NCI-H2171 (cell line): ENCODE measurements around the gene CCDC201.

Source experiments
- DNase-seq: peaks from one replicate; lab custom pipeline; 2025; lab: John Stamatoyannopoulos, UW

CCDC201 gene, protein sequence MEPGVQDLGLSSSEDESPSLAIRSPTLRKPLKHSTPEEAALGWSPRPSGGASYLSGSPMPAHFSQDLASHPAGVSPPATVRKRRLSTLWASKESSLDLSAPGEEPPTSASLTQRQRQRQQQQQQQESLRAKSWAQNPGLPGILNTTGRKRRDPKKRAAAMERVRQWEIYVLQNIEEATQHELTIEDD

DNA sequence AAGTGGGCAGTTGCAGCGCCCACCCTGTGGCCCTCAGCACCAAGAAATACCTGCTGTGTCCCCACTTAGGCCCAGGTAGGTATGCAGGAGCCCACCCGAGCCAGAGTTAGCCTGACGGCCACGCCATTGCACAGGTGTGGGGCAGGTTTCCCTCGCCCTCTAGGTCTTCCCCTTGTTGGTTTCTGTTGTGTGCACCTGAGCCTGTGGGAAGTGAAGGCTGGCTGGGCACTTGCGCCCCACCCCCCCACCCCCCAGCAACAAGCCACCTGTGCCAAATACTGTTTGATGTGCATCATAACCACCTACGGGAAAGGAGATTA, at the start of gene CCDC201:
Gene CCDC201 (minus strand): TSS at position 48 of the 320 bp plus-strand sequence. CDS start 75 bp downstream, outside the sequence.
- no peak for DNase-seq

DNA sequence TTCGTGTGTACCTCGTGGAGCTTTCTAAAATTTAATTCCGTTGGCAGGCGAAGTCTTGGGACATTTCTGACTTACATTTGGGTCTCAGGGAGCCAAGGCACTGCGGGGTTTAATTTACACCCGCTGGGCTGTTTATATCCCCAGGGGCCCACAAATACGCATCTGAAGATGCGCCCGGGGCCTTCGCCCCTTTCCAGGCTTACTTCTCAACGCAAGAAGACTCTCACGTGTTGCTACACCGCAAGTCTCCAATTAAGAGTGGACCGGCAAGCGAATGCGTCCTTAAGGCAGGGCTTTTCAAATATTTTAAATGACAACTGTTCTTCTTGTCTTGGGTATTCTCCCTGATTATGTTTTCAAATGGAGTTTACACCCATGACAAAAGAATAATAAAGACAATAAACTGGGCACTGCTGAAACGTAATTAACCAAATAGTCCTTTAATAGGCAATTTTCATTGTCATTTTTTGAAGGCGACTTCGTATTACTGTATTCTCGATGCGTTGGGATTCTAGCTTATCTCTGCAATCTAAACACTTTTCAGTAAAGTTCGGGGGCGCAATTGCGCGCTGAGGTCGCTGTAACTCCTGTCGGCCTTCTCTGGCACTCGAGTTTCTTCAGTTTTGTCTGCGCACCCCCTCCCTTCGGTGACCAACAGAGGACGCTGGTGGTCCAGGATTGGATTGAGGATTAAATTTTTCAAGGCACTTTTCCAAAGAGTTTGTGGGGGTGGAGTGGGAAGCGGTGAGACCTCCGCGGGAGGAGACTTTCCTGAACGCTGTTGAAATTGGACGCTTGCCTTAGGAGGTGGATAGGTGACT, 49.0 kb upstream of the CCDC201 start:
- no peak for DNase-seq

DNA sequence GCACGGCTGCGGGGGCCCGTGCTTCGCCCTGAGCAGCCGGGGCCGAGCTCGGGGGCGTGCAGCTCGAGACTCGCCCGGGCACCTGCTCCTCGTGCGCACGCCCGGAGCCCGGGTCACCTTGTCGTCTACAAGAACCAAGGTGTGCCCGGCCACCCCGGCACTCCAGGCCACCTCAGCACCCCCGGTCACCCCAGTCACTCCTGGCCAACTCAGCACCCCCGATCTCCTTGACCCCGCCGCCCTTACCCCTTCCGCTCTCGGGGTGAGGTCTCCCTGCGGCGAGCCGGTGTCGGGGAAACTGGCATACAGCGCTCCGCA, 48.5 kb upstream of the CCDC201 start:
- no peak for DNase-seq

DNA sequence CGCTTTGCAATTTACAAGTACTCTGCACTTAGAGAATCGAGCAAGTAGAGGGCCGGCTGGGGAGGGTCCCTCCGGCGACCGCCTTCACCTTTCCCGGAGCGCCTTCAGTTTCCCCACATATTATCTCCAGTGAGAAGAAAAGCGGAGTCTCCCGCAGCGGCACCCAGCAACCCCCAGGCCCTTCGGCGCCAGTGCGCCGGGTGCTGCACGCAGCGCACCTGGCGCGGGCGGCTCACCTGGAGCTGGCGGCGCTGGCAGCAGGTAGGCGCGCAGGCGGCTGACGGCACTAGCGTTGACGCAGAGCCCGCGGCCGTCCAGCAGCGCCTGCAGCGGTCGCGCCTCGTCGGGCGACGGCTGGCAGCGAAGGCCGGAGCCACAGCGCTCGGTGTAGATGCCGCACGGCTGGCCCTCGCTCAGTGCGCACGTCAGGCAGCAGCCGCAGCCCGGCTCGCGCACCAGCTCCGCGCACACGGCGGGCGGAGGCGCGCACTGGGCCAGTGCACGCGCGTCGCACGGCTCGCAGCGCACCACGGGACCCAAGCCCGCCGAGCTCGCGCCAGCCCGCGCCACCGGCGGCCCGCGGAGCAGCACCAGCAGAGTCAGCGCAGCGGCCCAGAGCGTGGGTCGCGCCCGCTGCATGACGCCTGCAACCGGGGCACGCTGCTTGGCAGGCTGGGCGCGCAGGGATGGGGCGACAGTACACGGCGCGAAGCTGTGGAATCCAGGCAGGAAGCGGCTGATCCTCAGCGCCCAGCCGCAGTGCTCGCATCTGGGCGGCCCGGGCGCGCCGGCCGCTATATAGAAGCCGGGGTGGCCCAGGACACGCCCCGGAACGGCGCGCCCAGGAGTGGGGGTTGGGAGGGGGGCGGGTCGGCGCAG, 47.9 kb upstream of the CCDC201 start, which contains the start of gene IGFBP3:
Gene IGFBP3 (minus strand): TSS at position 771 of the 879 bp plus-strand sequence. CDS start 132 bp downstream, at position 639.
- DNase-seq, result peak; percentile 25

DNA sequence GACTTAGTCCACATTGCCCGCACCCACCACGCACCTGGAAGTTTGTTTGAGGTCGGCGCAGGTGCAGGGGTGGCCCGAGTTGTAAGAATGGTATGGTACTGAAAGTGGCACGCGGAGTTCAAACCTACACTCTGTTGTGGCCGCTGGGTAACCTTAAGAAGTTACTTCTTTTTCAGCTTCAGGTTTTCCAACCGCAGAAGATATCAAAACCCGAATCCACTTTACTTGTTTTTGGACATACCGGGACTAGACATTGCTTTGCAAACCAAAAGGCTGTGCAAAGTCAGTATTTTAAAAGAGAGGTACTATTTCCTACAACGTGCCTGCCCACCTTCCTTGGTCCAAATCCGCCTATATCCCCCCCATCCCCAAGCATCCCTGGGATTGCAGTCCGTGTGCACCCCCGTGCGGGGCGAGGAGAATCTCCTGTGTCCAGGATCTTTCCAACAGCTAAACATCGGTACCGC, 47.1 kb upstream of the CCDC201 start:
- no peak for DNase-seq

DNA sequence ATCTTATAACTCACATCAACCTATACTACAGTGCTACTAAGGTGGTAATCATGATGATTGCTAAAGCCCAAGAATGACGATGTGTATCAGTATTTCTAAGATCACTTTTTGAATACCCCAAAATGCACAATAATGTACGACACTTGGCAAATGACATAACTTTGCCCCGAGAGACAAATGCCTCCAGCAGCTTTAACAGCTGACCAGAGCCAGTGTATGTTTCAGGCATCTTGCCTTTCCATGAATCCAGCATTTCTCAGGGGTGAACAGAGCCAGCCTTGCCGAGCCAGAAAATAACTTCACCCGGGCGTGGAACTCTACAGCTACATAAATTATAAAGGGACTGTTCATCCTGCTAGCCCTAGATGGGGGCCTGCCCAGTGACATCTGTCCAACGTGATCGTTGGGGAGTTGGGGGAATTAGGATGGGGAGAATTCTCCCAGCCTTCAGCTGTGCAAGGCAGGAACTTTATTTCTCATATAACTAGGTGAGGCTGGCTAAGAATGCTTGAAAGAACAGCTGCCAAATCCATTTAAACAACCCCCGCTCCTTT, 46.4 kb upstream of the CCDC201 start:
- no peak for DNase-seq

DNA sequence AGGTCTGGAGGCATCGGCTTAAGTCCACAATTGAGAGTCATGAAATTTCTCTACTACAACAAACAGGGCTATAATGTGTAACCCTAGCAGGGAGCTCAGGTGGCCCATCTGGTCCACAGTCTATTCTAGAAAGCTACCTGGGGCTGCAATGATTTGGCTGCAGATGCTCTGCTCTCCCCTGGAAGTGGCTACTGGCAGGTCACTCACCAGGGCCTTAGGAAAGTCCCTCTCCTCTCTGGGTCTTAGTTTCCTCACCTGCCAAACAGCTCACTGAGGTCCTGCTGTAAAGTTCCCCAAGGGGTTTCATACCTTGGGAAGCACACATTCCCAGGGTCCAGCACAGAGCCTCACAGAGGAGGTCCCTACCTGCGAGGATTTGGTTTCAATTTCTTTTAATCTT, 45.7 kb upstream of the CCDC201 start:
- DNase-seq, result no peak

DNA sequence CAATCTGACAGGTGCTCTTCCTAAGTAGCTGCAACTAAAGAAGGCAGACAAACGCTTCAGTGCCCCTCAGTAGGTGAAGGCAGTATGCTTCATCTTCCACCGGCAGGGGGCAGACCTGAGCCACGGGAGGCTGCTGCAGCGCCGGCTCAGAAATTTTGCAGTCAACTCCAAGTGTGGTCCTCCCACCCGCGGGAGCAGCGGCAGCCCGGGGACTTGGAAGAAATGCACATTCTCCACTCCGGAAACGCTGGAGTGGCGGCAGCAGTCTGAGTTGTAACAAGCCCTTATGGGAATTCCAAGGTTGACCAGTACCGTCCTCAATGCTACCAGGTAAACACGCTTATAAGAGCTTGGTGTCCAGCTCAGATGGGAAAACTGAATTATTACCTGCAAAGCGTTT, 44.8 kb upstream of the CCDC201 start:
- DNase-seq, result peak; percentile 32

DNA sequence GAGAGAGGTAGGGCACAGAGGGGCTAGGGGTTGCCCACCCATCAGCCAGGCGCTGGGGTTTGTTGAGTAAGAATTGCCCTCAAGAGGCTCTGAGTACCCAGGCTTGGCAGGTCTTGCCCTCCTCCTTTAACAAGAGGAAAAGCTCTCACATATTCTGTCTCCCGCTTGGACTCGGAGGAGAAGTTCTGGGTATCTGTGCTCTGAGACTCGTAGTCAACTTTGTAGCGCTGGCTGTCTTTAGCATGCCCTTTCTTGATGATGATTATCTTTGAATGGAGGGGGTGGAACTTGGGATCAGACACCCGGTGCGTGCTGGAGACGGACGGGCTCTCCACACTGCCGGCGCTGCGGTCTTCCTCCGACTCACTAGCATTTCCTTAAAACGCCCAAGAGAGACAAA, 44.2 kb upstream of the CCDC201 start:
- DNase-seq, result no peak

DNA sequence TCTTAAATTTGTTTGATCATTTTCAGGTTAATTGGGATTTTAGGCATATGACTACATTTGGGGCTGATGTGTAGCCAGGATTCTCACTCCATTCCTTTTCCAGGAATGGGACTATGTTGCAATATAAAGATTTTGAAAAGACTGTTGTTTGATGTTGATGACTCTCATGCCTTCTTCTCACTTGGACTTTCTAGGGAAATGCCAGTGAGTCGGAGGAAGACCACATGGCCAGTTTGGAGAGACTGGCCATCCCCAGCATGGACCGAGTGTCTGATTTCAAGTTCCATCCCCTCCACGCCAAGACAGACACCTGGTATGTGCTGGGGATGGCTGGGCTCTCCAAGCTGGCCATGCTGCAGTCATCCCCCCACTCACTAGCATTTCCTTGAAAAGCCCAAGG, 42.7 kb upstream of the CCDC201 start:
- no peak for DNase-seq

DNA sequence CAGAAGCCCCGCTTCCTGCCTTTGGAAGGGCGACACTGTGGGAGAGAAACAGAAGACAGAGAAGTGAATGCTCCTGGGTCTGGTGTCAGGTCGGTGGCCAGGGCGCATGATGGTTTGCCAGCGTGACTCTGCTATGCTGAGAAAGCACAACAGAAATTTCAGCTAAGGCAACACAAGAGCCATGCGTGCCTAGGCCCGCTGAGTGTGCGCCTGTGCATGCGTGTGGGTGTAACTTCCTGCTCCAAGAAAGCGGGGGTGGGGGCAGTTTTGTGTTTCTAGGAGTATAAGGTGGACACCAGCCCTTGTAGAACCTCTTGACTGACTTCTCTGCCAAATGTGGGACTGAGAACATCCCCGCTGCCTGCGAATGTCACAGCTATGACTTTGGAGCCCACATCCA, 42.0 kb upstream of the CCDC201 start:
- DNase-seq, result no peak

DNA sequence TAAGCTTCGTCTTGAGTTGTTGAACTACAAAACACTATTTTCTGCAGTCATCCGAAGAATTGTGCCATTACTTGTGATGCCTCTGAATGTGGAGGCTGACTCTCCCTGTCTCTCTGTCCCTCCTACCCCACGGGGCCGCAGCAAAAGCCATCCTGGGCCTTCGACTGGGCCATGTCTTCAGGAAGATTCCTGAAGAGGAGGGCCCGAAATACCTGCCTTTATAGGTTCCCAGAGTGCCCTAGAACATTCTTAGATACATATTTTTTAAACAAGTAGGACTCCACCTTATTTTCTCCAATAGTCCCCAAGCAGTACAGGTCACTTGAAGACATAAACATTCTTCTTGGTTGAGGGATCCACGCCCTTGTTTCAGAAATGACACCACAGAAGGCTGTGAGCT, 40.1 kb upstream of the CCDC201 start:
- DNase-seq, result no peak

DNA sequence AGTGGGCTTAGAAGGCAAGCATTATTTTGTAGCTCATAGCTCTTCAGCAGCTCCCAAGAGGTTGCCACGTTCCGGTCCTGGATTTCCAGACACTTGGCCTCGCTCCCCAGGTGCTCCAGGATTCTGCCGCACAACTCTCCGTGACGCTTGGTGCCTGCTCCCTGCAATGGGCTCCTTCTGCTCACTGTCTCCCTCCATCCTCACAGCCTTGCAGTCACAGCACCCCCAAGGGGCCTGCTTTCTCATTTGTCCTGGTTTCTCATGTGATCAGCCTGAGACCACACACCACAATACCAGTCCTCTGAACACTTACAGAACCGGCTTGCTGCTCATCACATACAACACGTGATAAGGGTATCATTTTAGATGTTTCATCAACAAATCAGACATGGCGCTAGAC, 38.4 kb upstream of the CCDC201 start:
- no peak for DNase-seq

DNA sequence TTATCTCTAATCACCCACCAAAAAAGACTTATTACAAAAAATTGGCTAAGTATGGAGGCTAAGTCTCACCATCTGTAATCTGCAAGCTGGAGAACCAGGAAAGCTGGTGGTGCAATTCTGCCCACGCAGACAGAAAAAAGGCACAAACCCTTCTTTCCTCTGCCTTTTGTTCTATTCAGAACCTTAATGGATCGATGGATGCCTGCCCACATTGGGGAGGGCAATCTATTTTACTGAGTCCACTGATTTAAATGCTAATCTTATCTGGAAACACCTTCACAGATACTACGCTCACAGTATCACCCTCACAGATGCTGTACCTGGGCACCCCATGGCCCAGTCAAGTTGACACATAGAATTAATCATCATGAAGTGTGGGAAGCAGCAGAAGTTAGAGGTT, 38.0 kb upstream of the CCDC201 start:
- no peak for DNase-seq

DNA sequence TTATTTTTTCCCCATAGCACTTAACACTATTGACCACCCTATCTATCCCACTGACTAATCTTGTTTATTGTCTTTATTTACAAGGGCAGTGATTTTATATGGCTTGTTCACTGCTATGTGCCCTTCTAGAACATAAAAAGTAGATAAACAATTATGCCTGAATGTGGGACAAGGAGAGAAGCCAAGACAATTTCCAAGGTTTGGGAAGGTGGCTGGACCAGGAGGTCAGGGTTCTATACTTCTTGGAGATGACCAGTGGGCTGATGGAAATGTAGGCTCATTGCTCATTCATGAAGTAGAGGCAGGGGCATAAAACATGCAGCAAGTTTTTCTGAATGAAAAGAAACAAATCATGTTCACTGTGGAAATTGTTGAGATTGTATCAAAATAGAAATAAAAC, 36.7 kb upstream of the CCDC201 start:
- no peak for DNase-seq

DNA sequence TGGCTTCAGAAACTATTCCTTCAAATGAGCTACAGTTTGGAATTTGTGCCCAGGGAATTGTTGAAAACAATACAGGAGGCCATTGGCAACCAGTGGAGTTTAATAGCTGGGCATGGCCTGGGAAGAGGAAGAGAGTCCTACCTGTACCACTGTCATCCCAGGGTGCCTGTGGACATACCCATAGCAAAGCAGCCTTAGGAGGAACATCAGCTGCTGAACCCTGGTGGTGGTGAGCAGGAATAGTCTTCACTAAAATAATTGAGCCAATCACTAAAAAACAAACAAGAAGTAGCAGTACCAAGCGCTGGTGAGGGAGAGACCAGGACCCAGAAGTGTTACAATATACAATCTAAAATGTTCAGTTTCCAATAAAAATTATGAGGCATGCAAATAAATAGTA, 29.9 kb upstream of the CCDC201 start:
- DNase-seq, result no peak

DNA sequence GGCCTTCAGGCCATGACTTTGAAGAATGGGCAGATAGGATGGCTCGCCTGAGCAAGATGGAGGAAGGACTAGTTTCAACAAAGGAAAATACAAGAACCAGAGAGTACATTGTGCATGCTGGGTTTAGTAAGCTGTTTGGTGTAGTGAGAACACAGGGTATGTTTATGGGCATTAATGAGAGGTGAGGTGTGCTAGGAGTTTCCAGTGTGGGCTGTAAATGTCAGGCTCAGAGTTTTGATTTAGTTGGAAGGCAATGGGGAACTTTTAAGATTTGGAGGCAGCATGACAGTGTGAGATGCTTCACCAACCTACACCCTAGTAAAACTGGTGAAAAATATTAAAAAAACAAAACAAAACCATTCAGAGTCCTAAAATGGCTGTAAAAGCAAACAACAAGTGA, 28.7 kb upstream of the CCDC201 start:
- DNase-seq, result no peak

DNA sequence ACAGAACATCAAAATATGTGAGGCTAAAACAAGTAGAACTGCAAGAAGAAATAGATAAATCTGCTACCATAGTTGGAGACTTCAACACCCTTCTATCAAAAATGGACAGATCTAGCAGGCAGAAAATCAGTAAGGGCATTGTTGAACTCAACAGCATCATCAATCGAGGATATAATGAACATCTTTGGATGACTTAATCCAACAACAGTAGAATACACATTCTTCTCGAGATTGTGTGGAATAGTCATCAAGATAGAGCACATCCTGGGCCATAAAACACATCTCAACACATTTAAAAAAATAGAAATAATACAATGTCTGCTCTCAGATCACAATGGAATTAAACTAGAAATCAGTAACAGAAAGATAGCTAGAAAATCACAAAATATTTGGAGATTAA, 25.3 kb upstream of the CCDC201 start:
- no peak for DNase-seq

DNA sequence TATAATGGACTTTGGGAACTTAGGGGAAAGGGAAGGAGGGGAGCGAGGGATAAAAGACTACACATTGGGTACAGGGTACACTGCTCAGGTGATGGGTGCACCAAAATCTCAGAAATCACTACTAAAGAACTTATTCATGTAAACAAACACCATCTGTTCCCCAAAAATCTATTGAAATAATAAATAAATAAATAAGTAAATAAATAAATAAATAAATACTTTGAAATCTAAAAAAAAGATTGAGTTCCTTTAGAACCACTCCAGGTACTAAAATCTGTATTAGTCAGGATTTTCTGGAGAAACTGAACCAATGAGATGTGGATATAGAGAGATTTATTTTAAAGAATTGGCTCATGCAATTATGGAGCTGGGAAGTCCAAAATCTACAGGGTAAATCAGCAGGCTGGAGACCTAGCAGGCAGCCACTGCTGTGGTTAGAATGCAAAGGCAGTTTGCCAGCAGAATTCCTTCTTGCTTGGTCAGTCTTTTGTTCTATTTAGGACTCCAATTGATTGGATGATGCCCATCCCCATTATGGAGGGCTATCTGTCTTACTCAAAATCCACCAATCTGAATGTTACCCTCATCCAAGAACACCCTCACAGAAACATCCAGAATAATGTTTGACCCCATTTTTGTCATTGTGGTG, 24.3 kb upstream of the CCDC201 start:
- no peak for DNase-seq

DNA sequence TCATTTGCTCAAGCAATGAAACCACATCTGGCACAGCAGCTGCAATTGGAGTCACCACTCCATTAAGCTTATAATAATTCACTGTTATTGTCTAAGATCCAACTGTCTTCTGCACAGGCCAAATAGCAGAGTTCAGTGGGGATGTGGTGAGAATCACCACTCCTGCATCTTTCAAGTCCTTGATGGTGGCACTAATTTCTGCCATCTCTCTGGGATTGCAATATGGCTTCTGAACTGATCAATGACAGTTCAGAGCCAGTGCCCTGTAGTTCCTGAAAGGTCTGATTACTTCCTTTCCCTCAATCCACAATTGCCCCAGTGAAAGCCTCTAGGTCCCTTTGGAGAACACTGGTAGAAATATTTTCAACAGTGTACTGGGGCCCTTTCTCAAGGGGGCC, 21.8 kb upstream of the CCDC201 start:
- no peak for DNase-seq

DNA sequence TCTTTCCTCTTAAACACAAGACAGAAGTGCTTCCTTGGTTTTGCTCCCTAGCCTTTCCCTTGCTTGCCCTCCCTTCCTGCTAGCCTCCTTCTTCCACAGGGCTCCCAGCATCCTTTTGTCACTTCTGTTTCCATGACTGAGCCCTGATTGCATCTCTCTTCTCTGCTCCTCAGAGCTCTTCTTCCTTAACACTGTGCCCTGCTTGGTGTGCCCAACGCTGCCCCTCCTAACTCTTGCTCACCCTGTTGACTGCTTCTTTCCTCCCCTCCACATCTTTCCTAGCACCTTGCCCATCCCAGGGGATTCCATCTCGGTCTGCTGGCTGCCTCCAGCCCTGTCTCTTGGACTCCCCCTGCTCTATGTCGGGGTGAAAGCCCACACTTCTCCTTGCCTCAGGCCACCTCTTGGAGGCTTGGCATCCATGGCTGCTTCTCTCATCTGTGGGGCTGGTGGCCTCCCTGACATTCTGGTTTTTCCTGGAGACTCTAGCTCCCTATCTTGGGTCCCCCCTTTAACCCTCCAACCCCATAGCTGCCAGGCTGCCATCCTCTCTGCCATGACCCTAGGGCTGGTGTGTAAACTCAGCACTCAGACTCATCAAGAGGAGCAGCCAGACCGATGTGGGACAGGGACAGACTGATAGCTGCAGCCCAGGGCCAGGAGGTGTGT, 21.2 kb upstream of the CCDC201 start:
- no peak for DNase-seq
